ENCODE data around the gene SIDT2.

Gene SIDT2

DNA sequence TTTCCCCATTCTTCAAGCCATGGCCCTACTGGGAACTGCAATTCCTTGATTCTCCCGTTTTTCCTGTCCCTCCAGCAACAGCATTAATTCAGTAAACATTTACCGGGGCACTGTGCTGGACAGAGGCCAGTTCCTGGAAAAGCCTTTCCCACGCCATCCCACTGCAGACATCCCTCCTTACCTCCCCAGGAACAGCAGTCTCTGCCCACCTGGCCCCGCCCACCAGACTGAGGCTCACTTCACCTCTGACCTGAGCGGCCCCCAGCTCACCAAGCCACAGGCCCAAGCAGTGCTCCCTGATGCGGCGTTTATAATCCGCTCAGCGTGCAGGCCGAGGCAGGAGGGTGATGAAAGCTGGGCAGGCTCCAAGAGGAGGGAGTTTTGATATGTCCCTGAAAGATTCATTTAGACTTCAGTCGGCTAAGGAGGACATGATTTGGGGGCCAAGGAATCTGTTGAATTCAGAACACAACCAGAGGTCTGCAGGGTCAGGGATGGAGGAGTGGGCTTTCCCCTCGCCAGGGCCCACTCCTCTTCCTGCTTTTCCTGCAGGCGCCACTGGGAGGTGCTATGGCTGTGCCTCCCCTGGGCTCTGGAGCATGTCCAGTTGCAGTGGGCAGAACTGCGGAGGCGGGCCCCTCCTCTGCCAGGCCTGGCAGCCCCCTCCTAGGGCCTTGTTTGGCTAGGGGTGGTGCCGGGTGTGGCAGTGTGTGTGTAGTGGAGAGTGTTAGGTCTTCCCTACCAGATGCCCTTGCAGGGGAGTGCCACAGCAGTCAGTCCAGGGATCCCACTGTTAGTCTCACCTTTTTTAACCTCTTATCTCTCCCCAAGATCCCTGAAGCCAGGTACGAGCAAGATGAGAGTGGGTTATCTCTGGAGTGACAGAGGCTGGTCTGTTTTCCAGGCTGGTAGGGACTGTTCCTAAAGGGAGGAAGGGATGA is 19.2 kb downstream of the SIDT2 start:
- Histone ChIP-seq H3K79me2 (ENCODE audit: low read length) (no peaks in the 10 kb centered on the region), H3F3A (ENCODE audit: insufficient read depth, low read length) (no peaks in the 10 kb centered on the region), H3K36me3 (replicated peaks; ENCODE audit: insufficient read depth, low read length) (no peaks in the 10 kb centered on the region), H3K9me2 (replicated peaks; ENCODE audit: insufficient read depth, low read length) (no peaks in the 10 kb centered on the region), H2AFZ (ENCODE audit: low read length) (no peak overlapping the region), H3K4me3 (ENCODE audit: low read length) (no peak overlapping the region), H4K20me1 (ENCODE audit: insufficient read depth, low read length) (no peaks in the 10 kb centered on the region), H3K9me3 (replicated peaks; ENCODE audit: insufficient read depth, low read length) (no peaks in the 10 kb centered on the region), H3K4me2 (ENCODE audit: low read depth, low read length) (no peak overlapping the region), H3K27ac (ENCODE audit: low read length) (no peak overlapping the region), H3K27me3 (replicated peaks; ENCODE audit: insufficient read depth, low read length) (no peaks in the 10 kb centered on the region), H3K4me1 (ENCODE audit: low read length) (no peaks in the 10 kb centered on the region), H3K9ac (ENCODE audit: low read length) (no peak overlapping the region)
- TF ChIP-seq EZH2phosphoT487 (IDR thresholded peaks at IDR 0.05; ENCODE audit: low read length) (no peak), EZH2 (optimal IDR thresholded peaks at IDR 0.05; ENCODE audit: low read depth, low read length) (no peak)
- TF ChIP-seq, protein P1, sequence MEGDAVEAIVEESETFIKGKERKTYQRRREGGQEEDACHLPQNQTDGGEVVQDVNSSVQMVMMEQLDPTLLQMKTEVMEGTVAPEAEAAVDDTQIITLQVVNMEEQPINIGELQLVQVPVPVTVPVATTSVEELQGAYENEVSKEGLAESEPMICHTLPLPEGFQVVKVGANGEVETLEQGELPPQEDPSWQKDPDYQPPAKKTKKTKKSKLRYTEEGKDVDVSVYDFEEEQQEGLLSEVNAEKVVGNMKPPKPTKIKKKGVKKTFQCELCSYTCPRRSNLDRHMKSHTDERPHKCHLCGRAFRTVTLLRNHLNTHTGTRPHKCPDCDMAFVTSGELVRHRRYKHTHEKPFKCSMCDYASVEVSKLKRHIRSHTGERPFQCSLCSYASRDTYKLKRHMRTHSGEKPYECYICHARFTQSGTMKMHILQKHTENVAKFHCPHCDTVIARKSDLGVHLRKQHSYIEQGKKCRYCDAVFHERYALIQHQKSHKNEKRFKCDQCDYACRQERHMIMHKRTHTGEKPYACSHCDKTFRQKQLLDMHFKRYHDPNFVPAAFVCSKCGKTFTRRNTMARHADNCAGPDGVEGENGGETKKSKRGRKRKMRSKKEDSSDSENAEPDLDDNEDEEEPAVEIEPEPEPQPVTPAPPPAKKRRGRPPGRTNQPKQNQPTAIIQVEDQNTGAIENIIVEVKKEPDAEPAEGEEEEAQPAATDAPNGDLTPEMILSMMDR (IDR thresholded peaks at IDR 0.05; ENCODE audit: low read length): peak; percentile 26
- no peak for DNase-seq

DNA sequence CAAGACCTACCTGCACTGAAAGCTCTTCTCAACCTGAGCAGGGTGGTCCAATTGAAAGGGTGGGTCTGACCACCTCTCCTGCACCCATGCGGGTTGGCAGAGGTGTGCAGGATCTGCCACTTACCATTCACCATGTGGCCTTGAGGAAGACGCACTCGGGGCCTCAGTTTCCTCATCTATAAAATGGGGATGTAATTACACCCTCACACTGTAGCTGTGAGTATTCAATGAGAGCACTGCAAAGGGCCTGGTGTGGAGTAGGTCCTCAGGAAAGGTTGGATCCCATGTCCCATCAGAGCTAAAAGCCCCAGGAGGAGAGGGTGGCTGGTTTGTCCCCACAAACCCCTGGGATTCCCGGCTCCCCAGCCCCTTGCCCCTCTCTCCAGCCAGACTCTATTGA is 20.1 kb downstream of the SIDT2 start:
- no peaks in the 10 kb centered on the region for H3K9me3 ChIP-seq (replicated peaks; ENCODE audit: insufficient read depth, low read length)
- no peaks in the 10 kb centered on the region for H3K9me2 ChIP-seq (replicated peaks; ENCODE audit: insufficient read depth, low read length)
- no peaks in the 10 kb centered on the region for H3K4me1 ChIP-seq (ENCODE audit: low read length)
- H4K20me1 ChIP-seq (ENCODE audit: insufficient read depth, low read length): no peaks in the 10 kb centered on the region
- no peak overlapping the region for H3K4me3 ChIP-seq (ENCODE audit: low read length)
- H3K79me2 ChIP-seq (ENCODE audit: low read length): no peaks in the 10 kb centered on the region
- TF ChIP-seq EZH2 (optimal IDR thresholded peaks at IDR 0.05; ENCODE audit: low read depth, low read length) (no peak), EZH2phosphoT487 (IDR thresholded peaks at IDR 0.05; ENCODE audit: low read length) (no peak)
- TF ChIP-seq, protein P1 (IDR thresholded peaks at IDR 0.05; ENCODE audit: low read length): no peak
- H3F3A ChIP-seq (ENCODE audit: insufficient read depth, low read length): no peaks in the 10 kb centered on the region
- DNase-seq: no peak
- no peaks in the 10 kb centered on the region for H3K27me3 ChIP-seq (replicated peaks; ENCODE audit: insufficient read depth, low read length)
- no peak overlapping the region for H3K9ac ChIP-seq (ENCODE audit: low read length)
- H2AFZ ChIP-seq (ENCODE audit: low read length): no peak overlapping the region
- no peaks in the 10 kb centered on the region for H3K36me3 ChIP-seq (replicated peaks; ENCODE audit: insufficient read depth, low read length)
- no peak overlapping the region for H3K4me2 ChIP-seq (ENCODE audit: low read depth, low read length)
- H3K27ac ChIP-seq (ENCODE audit: low read length): no peak overlapping the region

DNA sequence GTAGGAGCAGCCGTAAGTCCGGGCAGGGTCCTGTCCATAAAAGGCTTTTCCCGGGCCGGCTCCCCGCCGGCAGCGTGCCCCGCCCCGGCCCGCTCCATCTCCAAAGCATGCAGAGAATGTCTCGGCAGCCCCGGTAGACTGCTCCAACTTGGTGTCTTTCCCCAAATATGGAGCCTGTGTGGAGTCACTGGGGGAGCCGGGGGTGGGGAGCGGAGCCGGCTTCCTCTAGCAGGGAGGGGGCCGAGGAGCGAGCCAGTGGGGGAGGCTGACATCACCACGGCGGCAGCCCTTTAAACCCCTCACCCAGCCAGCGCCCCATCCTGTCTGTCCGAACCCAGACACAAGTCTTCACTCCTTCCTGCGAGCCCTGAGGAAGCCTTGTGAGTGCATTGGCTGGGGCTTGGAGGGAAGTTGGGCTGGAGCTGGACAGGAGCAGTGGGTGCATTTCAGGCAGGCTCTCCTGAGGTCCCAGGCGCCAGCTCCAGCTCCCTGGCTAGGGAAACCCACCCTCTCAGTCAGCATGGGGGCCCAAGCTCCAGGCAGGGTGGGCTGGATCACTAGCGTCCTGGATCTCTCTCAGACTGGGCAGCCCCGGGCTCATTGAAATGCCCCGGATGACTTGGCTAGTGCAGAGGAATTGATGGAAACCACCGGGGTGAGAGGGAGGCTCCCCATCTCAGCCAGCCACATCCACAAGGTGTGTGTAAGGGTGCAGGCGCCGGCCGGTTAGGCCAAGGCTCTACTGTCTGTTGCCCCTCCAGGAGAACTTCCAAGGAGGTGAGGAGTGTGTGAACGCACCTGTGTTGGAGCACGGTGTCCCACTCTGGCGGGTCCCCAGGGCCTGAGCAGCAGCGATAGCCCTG is 20.7 kb downstream of the SIDT2 start, which contains the start of gene TAGLN:
TSS of gene TAGLN (plus strand) at position 318 of the 863 bp plus-strand sequence. CDS start 3,644 bp downstream, outside the sequence.
- Histone ChIP-seq H3K9me2 (replicated peaks; ENCODE audit: insufficient read depth, low read length) (no peaks in the 10 kb centered on the region), H3K79me2 (ENCODE audit: low read length) (no peaks in the 10 kb centered on the region), H3K4me1 (ENCODE audit: low read length) (no peaks in the 10 kb centered on the region), H2AFZ (ENCODE audit: low read length) (no peak within 1 kb of the TSS), H3K36me3 (replicated peaks; ENCODE audit: insufficient read depth, low read length) (no peaks in the 10 kb centered on the region), H3K27me3 (replicated peaks; ENCODE audit: insufficient read depth, low read length) (no peaks in the 10 kb centered on the region), H3K27ac (ENCODE audit: low read length) (no peak within 1 kb of the TSS), H3F3A (ENCODE audit: insufficient read depth, low read length) (no peaks in the 10 kb centered on the region), H3K9me3 (replicated peaks; ENCODE audit: insufficient read depth, low read length) (no peaks in the 10 kb centered on the region), H3K4me3 (ENCODE audit: low read length) (no peak within 1 kb of the TSS), H3K9ac (ENCODE audit: low read length) (no peak within 1 kb of the TSS), H4K20me1 (ENCODE audit: insufficient read depth, low read length) (no peaks in the 10 kb centered on the region), H3K4me2 (ENCODE audit: low read depth, low read length) (no peak within 1 kb of the TSS)
- TF ChIP-seq EZH2 (optimal IDR thresholded peaks at IDR 0.05; ENCODE audit: low read depth, low read length) (no peak), EZH2phosphoT487 (IDR thresholded peaks at IDR 0.05; ENCODE audit: low read length) (no peak)
- TF ChIP-seq, protein P1 (IDR thresholded peaks at IDR 0.05; ENCODE audit: low read length): no peak
- no peak for DNase-seq

All from MM.1S (cell line).